Right lobe of liver (tissue), 6 donors: ENCODE measurements around the gene FASTK. TPM values are rescaled to one million over a fixed set of nuclear protein-coding genes. Genes with fewer than 3 reads are reported as not detected.

Source experiments
- ATAC-seq, 4 donors: fragments of 200-7000 bp; cut with Tn5 transposase; one replicate each; pipeline ENCODE4 v1.9.1; 2020; ENCODE audit warnings: mild to moderate bottlenecking in 4 of 4, moderate library complexity in 4 of 4
- DNase-seq, 3 donors: peaks; one replicate each; pipeline ENCODE4 v3.0.0-alpha.2; 2020
- H3K27ac ChIP-seq, 3 donors: fragments of 200-600 bp; one replicate each; pipeline ENCODE4 v1.8.0; 2022
- H3K27me3 ChIP-seq, 2 donors: fragments of 200-600 bp; one replicate each; pipeline ENCODE4 v1.8.0; 2022
- H3K36me3 ChIP-seq, 4 donors: fragments of 200-600 bp; sonication (generic) in 1 of 4; one replicate each; pipeline versions ENCODE4 v1.5.1 to v1.8.0; 2017 to 2022; ENCODE audit warnings: control low read depth in 1 of 4
- H3K4me1 ChIP-seq, 4 donors: fragments of 200-600 bp; sonication (generic) in 1 of 4; one replicate each; pipeline versions ENCODE4 v1.5.1 to v1.8.0; 2017 to 2022; ENCODE audit warnings: control low read depth in 1 of 4
- H3K4me3 ChIP-seq, 3 donors: fragments of 200-600 bp; one replicate each; pipeline ENCODE4 v1.8.0; 2022
- H3K9me3 ChIP-seq, 4 donors: fragments of 200-600 bp; sonication (generic) in 1 of 4; one replicate each; pipeline versions ENCODE4 v1.5.1 to v1.8.0; 2017 to 2022; ENCODE audit warnings: control low read depth in 1 of 4
- CTCF ChIP-seq, 4 donors: fragments of 200-600 bp in 3 of 4; fragments of 450-650 bp in 1 of 4; IDR thresholded peaks; one replicate each; pipeline versions ENCODE4 v1.5.1 to v1.8.0; 2016 to 2022; ENCODE audit warnings: antibody characterized with exemption in 4 of 4, mild to moderate bottlenecking in 2 of 4
- POLR2A ChIP-seq: fragments of 450-650 bp; IDR thresholded peaks from one replicate; pipeline ENCODE4 v1.6.1; 2017; ENCODE audit warnings: antibody characterized with exemption, mild to moderate bottlenecking
- WGBS: methylation state at CpG from one replicate; pipeline ENCODE4 v1.1.6; 2018; ENCODE audit warnings: low coverage, low lambda C conversion rate; ENCODE audit not compliant: insufficient coverage; ENCODE audit errors: missing lambda C conversion rate; 5-methylcytosine and 5-hydroxymethylcytosine counted together
- intact Hi-C, 2 donors: fragments of 100-400 bp; cut with DNase I; formaldehyde crosslinking; loops; one replicate each; pipeline versions ENCODE4 v1.11.2 to v1.14.1; 2022
- total RNA-seq, 6 experiments: library from RNA; depleted of rRNA in 2 of 6; stranded (reverse); fragments of >200 nt in 2 of 6; fragmentation: NEBNext Ultra II Directional in 3 of 6; extraction: Animal tissue kit (Norgen Biotek cat#: 25700) in 3 of 6; gene quantifications; one replicate each; pipeline versions ENCODE4 v1.1.0 to v1.2.4, GENCODE V29; 2016 to 2023
- donor health status: DM: no; HTN: yes; CAD: no.
- donor health status: DM: no; HTN: no; CAD: no.
- donor health status: DM: no; HTN: no; CAD: no.
- donor health status: DM: no; HTN: yes; CAD: no.
- donor health status: DM: no; HTN: yes; CAD: no.

Gene FASTK
- total RNA-seq, 6 experiments from 2014 or later: 33.4 to 48.8 (median 43.9) TPM

GRCh38 chr7:151099486-151100211 is 19.0 kb upstream of the FASTK start:
- ATAC-seq: peak; percentile 8 to 49 (median 21)

DNA sequence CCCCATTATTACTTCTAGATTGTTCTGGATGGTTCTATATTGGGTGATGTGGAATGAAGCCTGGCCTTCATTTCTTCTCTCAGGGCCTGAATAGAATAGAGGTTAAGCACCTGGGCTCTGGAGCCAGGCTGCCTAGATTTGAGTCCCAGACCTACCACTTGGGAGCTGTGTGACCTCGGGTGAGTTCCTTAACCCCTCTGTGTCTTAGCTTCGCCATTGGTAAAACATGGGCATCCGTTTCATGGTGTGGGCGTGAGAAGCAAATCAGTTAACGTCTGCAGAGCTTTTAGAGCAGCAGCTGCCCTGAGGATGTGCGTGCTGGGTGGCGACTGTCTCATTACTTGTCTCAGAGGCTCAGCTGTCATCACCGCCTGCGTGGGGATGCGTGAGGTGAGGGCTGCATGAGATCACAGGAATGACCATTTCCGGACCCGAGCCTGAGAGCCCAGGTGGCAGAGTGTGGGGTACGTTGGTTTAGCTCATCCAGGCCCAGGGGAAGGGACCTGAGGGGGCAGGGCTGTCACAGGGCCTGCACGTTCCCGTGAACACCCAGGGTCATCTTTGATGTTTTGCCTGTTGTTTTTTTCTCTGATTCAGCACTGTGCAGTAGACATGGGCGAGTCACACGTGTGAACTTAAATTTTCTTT is 15.3 kb upstream of the FASTK start:
- Histone ChIP-seq H3K27me3 (no peaks in the 10 kb centered on the region), H3K4me3 (no peak overlapping the region), H3K27ac (no peak overlapping the region), H3K4me1 (peaks cover 0 to 6% (median 0%) of the 10 kb centered on the region in 4 donors), H3K9me3 (no peaks in the 10 kb centered on the region), H3K36me3 (no peaks in the 10 kb centered on the region)
- DNase-seq (no peak), ATAC-seq (no peak)
- intact Hi-C loops: no loop called here
- TF ChIP-seq CTCF (IDR thresholded peaks at IDR 0.05) (no peak), POLR2A (no peak)
- WGBS: 76% methylated on average over 5 of the region's 17 CpGs

More at GRCh38 chr7:151099486-151100211, 19.0 kb upstream of the FASTK start:
- H3K9me3 ChIP-seq: no peaks in the 10 kb centered on the region
- no peaks in the 10 kb centered on the region for H3K36me3 ChIP-seq
- H3K4me1 ChIP-seq: no peaks in the 10 kb centered on the region
- DNase-seq: no peak
- no peaks in the 10 kb centered on the region for H3K27me3 ChIP-seq
- H3K4me3 ChIP-seq: no peak overlapping the region
- no peak overlapping the region for H3K27ac ChIP-seq
- no peak for TF ChIP-seq POLR2A
- TF ChIP-seq CTCF (IDR thresholded peaks at IDR 0.05): no peak
- intact Hi-C loops: no loop called here
- WGBS: 40% methylated on average over 1 of the region's 20 CpGs

DNA sequence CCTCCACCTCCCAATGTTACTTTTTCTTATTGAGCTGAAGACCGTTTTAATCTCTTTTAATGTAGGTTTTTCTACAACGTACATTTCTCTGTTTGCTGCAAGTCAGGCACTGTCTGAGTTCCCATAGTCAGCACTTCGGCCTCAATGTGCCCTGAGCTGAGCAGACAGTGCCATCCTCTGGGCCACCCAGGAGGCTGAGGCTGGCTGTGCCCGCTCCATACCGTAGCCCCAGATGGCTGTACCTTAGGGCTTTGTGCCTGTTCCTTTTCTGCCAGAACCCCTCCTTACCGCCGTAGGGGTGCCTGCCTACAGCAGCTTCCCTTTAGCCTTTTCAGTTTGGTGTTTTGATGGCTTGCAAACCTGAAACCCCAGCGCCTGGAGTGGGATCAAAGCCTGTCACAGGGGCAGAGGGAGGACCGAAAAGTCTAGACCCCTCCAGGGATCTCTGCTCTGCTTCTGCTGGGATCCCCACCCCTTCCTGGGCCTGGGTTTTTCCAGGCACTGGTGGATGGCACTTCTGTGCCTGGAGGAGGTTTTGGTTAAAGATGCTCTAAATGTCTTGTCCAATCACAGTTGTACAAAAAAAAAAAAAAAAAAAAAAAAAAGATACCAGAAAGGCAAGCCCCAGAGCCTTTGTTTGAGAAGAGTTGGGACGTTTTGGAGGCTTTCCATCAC is 14.7 kb upstream of the FASTK start:
- Histone ChIP-seq H3K4me1 (peaks cover 0 to 8% (median 0%) of the 10 kb centered on the region in 4 donors), H3K9me3 (no peaks in the 10 kb centered on the region), H3K27ac (no peak overlapping the region), H3K36me3 (no peaks in the 10 kb centered on the region), H3K4me3 (no peak overlapping the region), H3K27me3 (no peaks in the 10 kb centered on the region)
- TF ChIP-seq POLR2A (no peak), CTCF (IDR thresholded peaks at IDR 0.05) (no peak)
- no peak for DNase-seq
- 64% methylated on average over 9 of the region's 10 CpGs for WGBS
- ATAC-seq: peak in 2 of 4 donors; percentile 17
- intact Hi-C loops: no loop called here

DNA sequence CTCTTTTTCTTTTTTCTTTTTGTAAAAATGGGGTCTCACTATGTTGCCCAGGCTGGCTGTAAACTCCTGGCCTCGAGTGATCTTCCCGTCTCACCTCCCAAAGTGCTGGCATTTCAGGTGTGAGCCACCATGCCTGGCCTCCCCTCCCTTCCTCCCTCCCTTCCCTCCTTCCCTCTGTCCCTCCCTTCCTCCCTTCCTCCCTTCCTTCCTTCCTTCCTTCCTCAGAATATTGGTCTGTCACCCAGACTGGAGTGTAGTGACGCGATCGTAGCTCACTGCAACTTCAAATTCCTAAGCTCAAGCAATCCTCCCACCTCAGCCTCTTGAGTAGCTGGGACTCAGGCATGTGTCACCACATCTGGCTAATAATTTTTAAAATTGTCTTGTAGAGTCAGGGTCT is 14.1 kb upstream of the FASTK start:
- no peak for TF ChIP-seq POLR2A
- TF ChIP-seq CTCF (IDR thresholded peaks at IDR 0.05): no peak
- DNase-seq (no peak), ATAC-seq (no peak)
- WGBS: 66% methylated on average over 5 of the region's 5 CpGs
- Histone ChIP-seq H3K9me3 (no peaks in the 10 kb centered on the region), H3K27me3 (no peaks in the 10 kb centered on the region), H3K27ac (no peak overlapping the region), H3K4me3 (no peak overlapping the region), H3K36me3 (no peaks in the 10 kb centered on the region), H3K4me1 (peaks cover 0 to 11% (median 4%) of the 10 kb centered on the region in 4 donors)
- intact Hi-C loops: no loop called here
